SU-DHL-6 (cell line): Measurements from ENCODE around the gene LAMTOR5.

Experiments used
- H2AFZ ChIP-seq: fragments of 200-600 bp; sonication (generic); 2 replicates; pipeline ENCODE4 v1.6.1; 2014; ENCODE audit warnings: low read depth, mild to moderate bottlenecking, moderate library complexity, mixed read lengths, antibody characterized with exemption, low read length; ENCODE audit not compliant: severe bottlenecking
- H3F3A ChIP-seq: fragments of 200-600 bp; shearing (Covaris generic); 2 replicates; pipeline ENCODE4 v1.6.0; 2016; ENCODE audit warnings: antibody characterized with exemption, mild to moderate bottlenecking; ENCODE audit not compliant: insufficient read depth
- H3K27ac ChIP-seq: fragments of 200-600 bp; sonication (generic); 2 replicates; pipeline ENCODE4 v1.5.1; 2016; ENCODE audit warnings: low read depth, mild to moderate bottlenecking, low read length, moderate library complexity, mixed read lengths
- H3K27me3 ChIP-seq: fragments of 200-600 bp; sonication (generic), shearing (Covaris generic); 2 replicates; pipeline ENCODE4 v1.6.0; 2014; ENCODE audit warnings: mild to moderate bottlenecking, low read length
- H3K36me3 ChIP-seq: fragments of 200-600 bp; sonication (generic); 2 replicates; pipeline ENCODE4 v1.6.1; 2014; ENCODE audit warnings: mild to moderate bottlenecking, low read length, mixed read lengths
- H3K4me2 ChIP-seq: fragments of 300-600, 200-600 bp; shearing (Covaris generic), sonication (generic); 2 replicates; pipeline ENCODE4 v1.6.0; 2014; ENCODE audit warnings: low read length, low read depth, mild to moderate bottlenecking; ENCODE audit not compliant: poor library complexity, severe bottlenecking
- H3K4me3 ChIP-seq: fragments of 200-600 bp; sonication (generic); 2 replicates; pipeline ENCODE4 v1.5.1; 2014; ENCODE audit warnings: antibody characterized with exemption, low read length, mild to moderate bottlenecking, mixed read lengths; ENCODE audit not compliant: insufficient read depth, poor library complexity, severe bottlenecking
- H3K79me2 ChIP-seq: fragments of 200-600 bp; sonication (generic); 2 replicates; pipeline ENCODE4 v1.6.1; 2014; ENCODE audit warnings: mild to moderate bottlenecking, low read length, moderate library complexity; ENCODE audit not compliant: insufficient read depth
- H3K9ac ChIP-seq: fragments of 200-600 bp; sonication (generic); 2 replicates; pipeline ENCODE4 v1.7.0; 2014; ENCODE audit warnings: mild to moderate bottlenecking, low read length
- H3K9me2 ChIP-seq: fragments of 200-600 bp; sonication (generic); replicated peaks from 2 replicates; pipeline ENCODE4 v1.6.1; 2014; ENCODE audit warnings: low read length; ENCODE audit not compliant: insufficient read depth
- H3K9me3 ChIP-seq: fragments of 200-600 bp; sonication (generic); 2 replicates; pipeline ENCODE4 v1.6.1; 2014; ENCODE audit warnings: low read length, mixed read lengths; ENCODE audit not compliant: insufficient read depth
- H4K20me1 ChIP-seq: fragments of 200-600 bp; sonication (generic); 2 replicates; pipeline ENCODE4 v1.6.1; 2014; ENCODE audit warnings: low read depth, mild to moderate bottlenecking, antibody characterized with exemption, low read length, moderate library complexity, mixed read lengths
- CTCF ChIP-seq: fragments of 200-600 bp; sonication (generic); IDR thresholded peaks from one replicate; pipeline ENCODE4 v1.5.1; 2017; ENCODE audit warnings: antibody characterized with exemption, mild to moderate bottlenecking, low read length, moderate library complexity; ENCODE audit not compliant: insufficient read depth, poor library complexity, severe bottlenecking
- EZH2phosphoT487 ChIP-seq: fragments of 200-600 bp; sonication (generic), shearing (Covaris generic); conservative IDR thresholded peaks from 2 replicates; pipeline ENCODE4 v1.6.1; 2018; ENCODE audit warnings: mild to moderate bottlenecking, antibody characterized with exemption, low read length, moderate library complexity, mixed read lengths

LAMTOR5 gene

GRCh38 chr1:110449661-110450651 lies 42.5 kb upstream of the LAMTOR5 start:
- no peak overlapping the region for H3K27ac ChIP-seq
- H3K4me2 ChIP-seq = no peak overlapping the region
- no peaks in the 10 kb centered on the region for H3K79me2 ChIP-seq
- no peaks in the 10 kb centered on the region for H3K36me3 ChIP-seq
- H3K9me2 ChIP-seq = no peaks in the 10 kb centered on the region
- no peak overlapping the region for H2AFZ ChIP-seq
- no peaks in the 10 kb centered on the region for H4K20me1 ChIP-seq
- H3K9me3 ChIP-seq = no peaks in the 10 kb centered on the region
- no peak overlapping the region for H3K4me3 ChIP-seq
- TF ChIP-seq CTCF (no peak), EZH2phosphoT487 (no peak)
- no peaks in the 10 kb centered on the region for H3K27me3 ChIP-seq
- no peak overlapping the region for H3K9ac ChIP-seq
- H3F3A ChIP-seq = no peaks in the 10 kb centered on the region

DNA sequence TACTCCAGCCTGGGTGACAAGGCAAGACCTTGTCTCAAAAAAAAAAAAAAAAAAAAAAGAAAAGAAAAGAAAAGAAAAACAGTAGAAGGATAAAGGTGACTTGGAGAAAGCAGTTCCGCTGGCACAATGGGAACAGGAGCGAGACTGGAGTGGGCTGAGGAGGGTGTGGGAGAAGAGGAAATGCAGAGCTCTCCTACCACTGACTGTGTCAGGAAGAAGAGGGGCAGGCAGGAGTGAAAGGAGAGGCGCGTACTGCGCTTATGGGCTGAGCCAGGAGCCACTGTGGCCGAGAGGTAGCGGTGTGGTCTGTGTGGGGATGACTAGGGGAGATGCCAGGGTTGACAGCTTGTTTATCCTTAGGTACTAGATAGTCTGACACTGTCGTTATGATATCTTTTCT lies 37.1 kb upstream of the LAMTOR5 start:
- Histone ChIP-seq H3K9me2 (no peaks in the 10 kb centered on the region), H3K9me3 (no peaks in the 10 kb centered on the region), H3K27me3 (no peaks in the 10 kb centered on the region), H3K4me2 (no peak overlapping the region), H3F3A (no peaks in the 10 kb centered on the region), H3K79me2 (no peaks in the 10 kb centered on the region), H3K4me3 (no peak overlapping the region), H3K36me3 (no peaks in the 10 kb centered on the region), H3K27ac (no peak overlapping the region), H2AFZ (no peak overlapping the region), H4K20me1 (no peaks in the 10 kb centered on the region), H3K9ac (no peak overlapping the region)
- no peak for TF ChIP-seq CTCF
- no peak for TF ChIP-seq EZH2phosphoT487

GRCh38 chr1:110443451-110443850 lies 36.0 kb upstream of the LAMTOR5 start:
- Histone ChIP-seq H3K9me2 (no peaks in the 10 kb centered on the region), H3K9me3 (no peaks in the 10 kb centered on the region), H3K4me2 (no peak overlapping the region), H2AFZ (no peak overlapping the region), H3K79me2 (no peaks in the 10 kb centered on the region), H3K27ac (no peak overlapping the region), H3K4me3 (no peak overlapping the region), H3K9ac (no peak overlapping the region), H4K20me1 (no peaks in the 10 kb centered on the region), H3K36me3 (no peaks in the 10 kb centered on the region), H3K27me3 (no peaks in the 10 kb centered on the region), H3F3A (no peaks in the 10 kb centered on the region)
- TF ChIP-seq CTCF = no peak
- TF ChIP-seq EZH2phosphoT487 = no peak
